Spleen (tissue), 7 donors: Measurements from ENCODE around the gene MS4A4A.

Experiments
- POLR2A ChIP-seq, 3 donors: fragments of 450-650 bp; IDR thresholded peaks; one replicate each; pipeline ENCODE4 v1.5.1; 2017; ENCODE audit warnings: antibody characterized with exemption in 3 of 3, mild to moderate bottlenecking in 1 of 3
- POLR2AphosphoS5 ChIP-seq, 3 donors: sonication (generic); formaldehyde crosslinking; IDR thresholded peaks; one replicate each; pipeline ENCODE4 v1.5.1; 2017; ENCODE audit warnings: antibody characterized with exemption in 3 of 3
- TF ChIP-seq, protein P1 (sequence below), 11 experiments: fragments of 200-600 bp in 7 of 11; fragments of 450-650 bp in 4 of 11; sonication (generic) in 4 of 11; IDR thresholded peaks in 8 of 11; conservative IDR thresholded peaks in 3 of 11; 1 replicate in 7 of 11; 2 replicates in 4 of 11; pipeline versions ENCODE4 v1.4.0 to v1.8.0; 2016 to 2021; ENCODE audit warnings: antibody characterized with exemption in 11 of 11, inconsistent platforms in 4 of 11, mild to moderate bottlenecking in 1 of 11
- donor health status: DM: no; HTN: no; CAD: no; lungs with moderate emphysema.
- donor health status: DM: no; HTN: no; CAD: no.
- donor health status: DM: no; HTN: no; CAD: no.

DNA sequence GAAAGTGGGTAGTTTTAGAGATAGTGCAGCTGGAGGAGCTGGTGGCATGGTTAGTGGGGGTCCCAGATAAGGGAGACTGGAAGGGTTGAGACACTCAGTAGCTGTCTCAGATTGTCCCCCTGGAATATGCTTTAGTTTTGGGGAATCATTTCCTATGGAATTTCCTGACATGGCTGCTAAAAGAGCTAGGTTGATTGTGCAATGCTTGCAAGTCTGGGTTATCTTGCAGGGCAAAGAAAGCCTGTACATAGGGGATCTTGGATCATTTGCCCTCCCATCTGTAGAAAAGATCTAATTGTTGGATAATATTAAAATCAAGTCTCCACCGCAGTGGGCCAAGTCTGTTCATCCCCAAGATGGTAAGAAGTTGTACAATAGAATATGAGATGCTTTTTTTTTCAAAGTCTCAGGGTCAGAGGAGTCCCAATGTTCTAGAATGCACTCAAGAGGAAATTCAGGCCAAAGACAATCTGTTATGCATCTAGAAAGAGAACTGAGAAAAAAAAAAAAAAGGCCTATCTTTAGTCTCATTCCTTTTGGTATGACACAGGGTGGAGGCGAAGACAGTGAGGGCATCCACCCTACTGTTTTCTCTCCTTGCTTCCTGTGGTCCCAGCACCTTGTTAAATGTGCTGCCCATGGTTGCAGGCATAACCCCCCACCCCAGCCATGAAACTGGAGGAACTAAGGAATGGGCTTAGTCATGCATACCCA lies 66.8 kb downstream of the MS4A4A start:
- no peak for TF ChIP-seq POLR2AphosphoS5 (IDR thresholded peaks at IDR 0.05)
- TF ChIP-seq, protein P1, sequence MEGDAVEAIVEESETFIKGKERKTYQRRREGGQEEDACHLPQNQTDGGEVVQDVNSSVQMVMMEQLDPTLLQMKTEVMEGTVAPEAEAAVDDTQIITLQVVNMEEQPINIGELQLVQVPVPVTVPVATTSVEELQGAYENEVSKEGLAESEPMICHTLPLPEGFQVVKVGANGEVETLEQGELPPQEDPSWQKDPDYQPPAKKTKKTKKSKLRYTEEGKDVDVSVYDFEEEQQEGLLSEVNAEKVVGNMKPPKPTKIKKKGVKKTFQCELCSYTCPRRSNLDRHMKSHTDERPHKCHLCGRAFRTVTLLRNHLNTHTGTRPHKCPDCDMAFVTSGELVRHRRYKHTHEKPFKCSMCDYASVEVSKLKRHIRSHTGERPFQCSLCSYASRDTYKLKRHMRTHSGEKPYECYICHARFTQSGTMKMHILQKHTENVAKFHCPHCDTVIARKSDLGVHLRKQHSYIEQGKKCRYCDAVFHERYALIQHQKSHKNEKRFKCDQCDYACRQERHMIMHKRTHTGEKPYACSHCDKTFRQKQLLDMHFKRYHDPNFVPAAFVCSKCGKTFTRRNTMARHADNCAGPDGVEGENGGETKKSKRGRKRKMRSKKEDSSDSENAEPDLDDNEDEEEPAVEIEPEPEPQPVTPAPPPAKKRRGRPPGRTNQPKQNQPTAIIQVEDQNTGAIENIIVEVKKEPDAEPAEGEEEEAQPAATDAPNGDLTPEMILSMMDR (IDR thresholded peaks at IDR 0.05 in 8 of 11, conservative IDR thresholded peaks at IDR 0.05 in 3 of 11), result no peak
- no peak for TF ChIP-seq POLR2A (IDR thresholded peaks at IDR 0.05)
